GM12878 (cell line): Measurements from ENCODE around the gene CERKL. TPM values are rescaled to one million over a fixed set of nuclear protein-coding genes. Genes with fewer than 3 reads are reported as not detected.

Experiments used
- ATAC-seq: fragments of 200-7000 bp; cut with Tn5 transposase; 3 replicates; pipeline ENCODE4 v1.9.1; 2020; ENCODE audit warnings: mild to moderate bottlenecking, moderate library complexity
- BruUV-seq: library from RNA; stranded (reverse); fragments of 400-500 nt; replicated peaks from 2 replicates; lab custom pipeline; 2021; lab: Mats Ljungman, UMichigan
- CTCF ChIA-PET: fragments of 300-600 bp; sonication (Branson Sonifier 250); formaldehyde crosslinking; extraction: SDS; loops from one replicate; lab custom pipeline; 2021; ENCODE audit warnings: inconsistent platforms; lab: Yijun Ruan, JAX
- POLR2A ChIA-PET: fragments of 350-600 bp; formaldehyde crosslinking; extraction: SDS; loops from one replicate; lab custom pipeline; 2021; ENCODE audit warnings: inconsistent platforms; lab: Charles Lee
- RAD21 ChIA-PET: fragments of 300-600 bp; sonication (Branson Sonifier 250); formaldehyde crosslinking; loops from one replicate; lab custom pipeline; 2023; ENCODE audit warnings: antibody characterized with exemption; ENCODE audit not compliant: unreplicated experiment; lab: Charles Lee
- SMC1A ChIA-PET: fragments of 300-600 bp; sonication (Branson Sonifier 250); formaldehyde crosslinking; loops from one replicate; lab custom pipeline; 2023; ENCODE audit not compliant: unreplicated experiment, uncharacterized antibody; lab: Charles Lee
- DNase-seq: peaks from one replicate; pipeline ENCODE4 v3.0.0-alpha.2; 2011; ENCODE audit warnings: low read depth, low spot score
- FAIRE-seq: peaks from 3 replicates; lab custom pipeline; 2011; peaks lifted over from hg19 to GRCh38; lab: Jason Lieb, UNC
- H2AFZ ChIP-seq: 2 replicates; pipeline ENCODE4 v1.6.0; 2011; ENCODE audit warnings: low read depth, low read length, control low read depth; ENCODE audit not compliant: control insufficient read depth
- H3K27ac ChIP-seq: 2 replicates; pipeline ENCODE4 v1.5.1; 2011; ENCODE audit warnings: control low read depth; ENCODE audit not compliant: control insufficient read depth, insufficient read depth
- H3K27me3 ChIP-seq, 2 experiments: replicated peaks in 1 of 2; 2 replicates each; pipeline versions ENCODE4 v1.6.0 to v1.6.1; 2011; ENCODE audit warnings: low read length in 1 of 2; ENCODE audit not compliant: control insufficient read depth in 2 of 2, insufficient read depth in 2 of 2
- H3K36me3 ChIP-seq, 2 experiments: 2 replicates each; pipeline ENCODE4 v1.5.1; 2011; ENCODE audit warnings: low read length in 1 of 2; ENCODE audit not compliant: control insufficient read depth in 2 of 2, insufficient read depth in 2 of 2
- H3K4me1 ChIP-seq: 2 replicates; pipeline ENCODE4 v1.6.1; 2011; ENCODE audit warnings: mild to moderate bottlenecking, low read length, moderate library complexity, mixed read lengths; ENCODE audit not compliant: control insufficient read depth, insufficient read depth
- H3K4me2 ChIP-seq: 2 replicates; pipeline ENCODE4 v1.6.0; 2011; ENCODE audit warnings: control low read depth; ENCODE audit not compliant: control insufficient read depth, insufficient read depth
- H3K4me3 ChIP-seq: fragments of 200-600 bp; sonication (generic); 2 replicates; pipeline ENCODE4 v1.5.1; 2016
- H3K79me2 ChIP-seq: 2 replicates; pipeline ENCODE4 v1.6.0; 2011; ENCODE audit warnings: low read length; ENCODE audit not compliant: control insufficient read depth, insufficient read depth
- H3K9ac ChIP-seq: 2 replicates; pipeline ENCODE4 v1.8.0; 2011; ENCODE audit warnings: low read length, control low read depth, mixed read lengths; ENCODE audit not compliant: control insufficient read depth, insufficient read depth
- H3K9me3 ChIP-seq: replicated peaks from 3 replicates; pipeline ENCODE4 v1.5.1; 2011; ENCODE audit warnings: mild to moderate bottlenecking, low read length; ENCODE audit not compliant: control insufficient read depth, insufficient read depth
- H4K20me1 ChIP-seq: 2 replicates; pipeline ENCODE4 v1.6.0; 2011; ENCODE audit not compliant: control insufficient read depth, insufficient read depth
- CBFB ChIP-seq: IDR thresholded peaks from 2 replicates; pipeline ENCODE4 v1.6.1; 2016; ENCODE audit warnings: antibody characterized with exemption, low read depth
- GATAD2B ChIP-seq: fragments of 450-650 bp; conservative IDR thresholded peaks from 2 replicates; pipeline ENCODE4 v1.6.1; 2017; ENCODE audit warnings: low read depth, mild to moderate bottlenecking, moderate library complexity
- MEF2B ChIP-seq: fragments of 450-650 bp; IDR thresholded peaks from 2 replicates; pipeline ENCODE4 v1.6.1; 2018; ENCODE audit warnings: mild to moderate bottlenecking, moderate library complexity; ENCODE audit not compliant: partially characterized antibody, poor library complexity, severe bottlenecking
- NR2C2 ChIP-seq: IDR thresholded peaks from 2 replicates; pipeline ENCODE4 v1.6.1; 2011; ENCODE audit warnings: borderline replicate concordance, low read depth; ENCODE audit not compliant: control insufficient read depth, insufficient read length
- PML ChIP-seq: IDR thresholded peaks from 2 replicates; pipeline ENCODE4 v1.6.1; 2012; ENCODE audit warnings: low read length, inconsistent platforms
- RAD51 ChIP-seq: fragments of 450-650 bp; IDR thresholded peaks from 2 replicates; pipeline ENCODE4 v1.6.1; 2016; ENCODE audit warnings: moderate library complexity, mild to moderate bottlenecking, inconsistent platforms
- RFX5 ChIP-seq: IDR thresholded peaks from 2 replicates; pipeline ENCODE4 v1.6.1; 2011; ENCODE audit warnings: low read depth, low read length, improper control_type of control experiment
- ZBED1 ChIP-seq: IDR thresholded peaks from 2 replicates; pipeline ENCODE4 v1.6.1; 2016; ENCODE audit warnings: borderline replicate concordance
- ZNF207 ChIP-seq: fragments of 450-650 bp; IDR thresholded peaks from 2 replicates; pipeline ENCODE4 v1.6.1; 2014; ENCODE audit warnings: antibody characterized with exemption, mild to moderate bottlenecking, borderline replicate concordance
- ZSCAN29 ChIP-seq: fragments of 450-650 bp; IDR thresholded peaks from 2 replicates; pipeline ENCODE4 v1.6.1; 2017; ENCODE audit warnings: mild to moderate bottlenecking, moderate library complexity
- WGBS: methylation state at CpG from one replicate; pipeline ENCODE4 v1.1.6; 2016; ENCODE audit warnings: low lambda C conversion rate; ENCODE audit not compliant: insufficient replicate concordance, insufficient coverage; ENCODE audit errors: missing lambda C conversion rate; 5-methylcytosine and 5-hydroxymethylcytosine counted together
- in situ Hi-C: fragments of 300-500 bp; cut with MboI; formaldehyde crosslinking; loops from 9 replicates; pipeline ENCODE4 v1.14.3; 2018; ENCODE audit warnings: mixed read lengths
- intact Hi-C: fragments of 100-400 bp; cut with micrococcal nuclease; formaldehyde crosslinking; loops from one replicate; pipeline ENCODE4 v1.14.2; 2022; ENCODE audit not compliant: unreplicated experiment
- polyA plus RNA-seq, 11 experiments: library from polyadenylated mRNA; depleted of rRNA in 4 of 11; unstranded in 6 of 11; stranded (reverse) in 5 of 11; fragments of >200 nt; fragmentation: Nextera tagmentation in 4 of 11; fragmentation: Illumina TruSeq in 1 of 11; extraction: Ambion mirVana in 4 of 11; extraction: Trizol in 1 of 11; gene quantifications; 1 replicate in 1 of 11; 2 replicates in 10 of 11; pipeline versions ENCODE4 v1.2.1 to v1.2.3, GENCODE V29; 2011 to 2016; ENCODE audit warnings: inconsistent platforms in 2 of 11, missing spikeins in 2 of 11, low read depth in 1 of 11
- total RNA-seq, 4 experiments: library from RNA; depleted of rRNA in 3 of 4; stranded (reverse); fragments of >200 nt in 3 of 4; fragmentation: Illumina TruSeq in 1 of 4; extraction: Trizol in 1 of 4; gene quantifications; 2 replicates each; pipeline versions ENCODE4 v1.2.1 to v1.2.3, GENCODE V29; 2013 to 2021
- TF ChIP-seq, protein P1 (sequence below): fragments of 450-650 bp; IDR thresholded peaks from 2 replicates; pipeline ENCODE4 v1.6.1; 2017; ENCODE audit warnings: borderline replicate concordance
- TF ChIP-seq, protein P2 (sequence below): fragments of 450-650 bp; IDR thresholded peaks from 2 replicates; pipeline ENCODE4 v1.6.1; 2014; ENCODE audit warnings: mild to moderate bottlenecking

Gene CERKL
- total and polyA plus RNA-seq, 10 of the 15 experiments (the other 5 are each of a cell fraction or from before 2014, with no cell fraction given), result 0.05 to 23.0 (median 6.0) TPM; not detected in 2

DNA sequence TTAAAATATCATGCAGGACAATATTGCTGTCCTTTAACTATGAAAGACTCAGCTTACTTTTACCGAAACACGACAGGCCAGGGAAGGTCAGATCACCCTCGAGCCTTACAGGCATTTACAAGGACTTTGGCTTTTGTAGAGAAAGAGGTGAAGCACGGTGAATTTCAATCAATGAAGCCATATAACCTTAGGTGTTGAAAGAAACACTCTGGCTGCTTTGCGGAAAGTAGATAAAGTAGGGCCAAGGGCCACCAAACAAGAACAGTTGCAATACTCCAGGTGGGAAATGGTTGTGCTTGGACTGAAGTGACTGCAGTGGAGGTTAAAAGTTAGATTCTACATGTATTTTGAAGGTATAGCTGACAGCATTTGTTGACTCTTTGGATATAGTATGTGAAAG, 80.5 kb downstream of the CERKL start (continued):
- TF ChIP-seq, protein P1, sequence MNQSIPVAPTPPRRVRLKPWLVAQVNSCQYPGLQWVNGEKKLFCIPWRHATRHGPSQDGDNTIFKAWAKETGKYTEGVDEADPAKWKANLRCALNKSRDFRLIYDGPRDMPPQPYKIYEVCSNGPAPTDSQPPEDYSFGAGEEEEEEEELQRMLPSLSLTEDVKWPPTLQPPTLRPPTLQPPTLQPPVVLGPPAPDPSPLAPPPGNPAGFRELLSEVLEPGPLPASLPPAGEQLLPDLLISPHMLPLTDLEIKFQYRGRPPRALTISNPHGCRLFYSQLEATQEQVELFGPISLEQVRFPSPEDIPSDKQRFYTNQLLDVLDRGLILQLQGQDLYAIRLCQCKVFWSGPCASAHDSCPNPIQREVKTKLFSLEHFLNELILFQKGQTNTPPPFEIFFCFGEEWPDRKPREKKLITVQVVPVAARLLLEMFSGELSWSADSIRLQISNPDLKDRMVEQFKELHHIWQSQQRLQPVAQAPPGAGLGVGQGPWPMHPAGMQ, result no peak

DNA sequence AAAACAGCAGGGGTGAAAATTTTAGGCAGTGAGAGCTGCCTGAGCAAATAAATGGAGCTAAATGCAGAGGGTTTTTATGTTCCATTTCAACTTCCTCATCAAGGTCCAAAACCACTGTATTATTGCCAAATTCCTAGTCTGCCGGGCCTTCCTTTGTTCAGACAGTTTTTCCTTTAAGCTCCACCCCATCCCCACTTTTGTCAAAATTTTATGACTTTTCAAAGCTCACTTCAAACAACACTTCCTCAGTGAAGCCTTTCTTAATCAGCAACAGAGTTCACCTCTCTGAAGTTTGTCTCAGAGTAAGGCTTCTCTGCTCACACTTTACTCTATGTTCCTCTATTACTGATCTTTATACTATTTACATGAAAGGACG, 81.3 kb downstream of the CERKL start:
- Histone ChIP-seq H3K9me3 (no peaks in the 10 kb centered on the region), H3K9ac (no peak overlapping the region), H4K20me1 (no peaks in the 10 kb centered on the region), H2AFZ (no peak overlapping the region), H3K4me3 (no peak overlapping the region), H3K4me1 (no peaks in the 10 kb centered on the region), H3K27ac (no peak overlapping the region), H3K36me3 (no peaks in the 10 kb centered on the region), H3K79me2 (no peaks in the 10 kb centered on the region), H3K4me2 (no peak overlapping the region), H3K27me3 (peaks cover 2 to 3% of the 10 kb centered on the region in 2 experiments; a peak in 2 of 4 replicates)
- SMC1A ChIA-PET, result interaction anchor here (0.8 to 11.5 kb wide), 15 partner anchors 8 to 328 kb away, joined by 3 to 337 read pairs (median 3); no protein-coding TSS in a partner anchor
- FAIRE-seq (no peak), ATAC-seq (no peak), DNase-seq (no peak)
- TF ChIP-seq NR2C2 (no peak), CBFB (no peak), ZNF207 (no peak), PML (no peak), RFX5 (no peak), ZBED1 (no peak), RAD51 (no peak), GATAD2B (no peak), ZSCAN29 (no peak), MEF2B (no peak)
- TF ChIP-seq, protein P2, sequence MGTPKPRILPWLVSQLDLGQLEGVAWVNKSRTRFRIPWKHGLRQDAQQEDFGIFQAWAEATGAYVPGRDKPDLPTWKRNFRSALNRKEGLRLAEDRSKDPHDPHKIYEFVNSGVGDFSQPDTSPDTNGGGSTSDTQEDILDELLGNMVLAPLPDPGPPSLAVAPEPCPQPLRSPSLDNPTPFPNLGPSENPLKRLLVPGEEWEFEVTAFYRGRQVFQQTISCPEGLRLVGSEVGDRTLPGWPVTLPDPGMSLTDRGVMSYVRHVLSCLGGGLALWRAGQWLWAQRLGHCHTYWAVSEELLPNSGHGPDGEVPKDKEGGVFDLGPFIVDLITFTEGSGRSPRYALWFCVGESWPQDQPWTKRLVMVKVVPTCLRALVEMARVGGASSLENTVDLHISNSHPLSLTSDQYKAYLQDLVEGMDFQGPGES, result no peak
- WGBS, result 33% methylated on average over 2 of the region's 2 CpGs
- intact Hi-C loops, result loop anchor here (10.0 kb wide), 1 partner anchor 471 kb away; no protein-coding TSS in a partner anchor
- in situ Hi-C loops, result loop anchor here (5.0 kb wide), 1 partner anchor 142 kb away; no protein-coding TSS in a partner anchor
- RAD21 ChIA-PET, result interaction anchor here (0.7 to 9.0 kb wide), 4 partner anchors 10 to 322 kb away, joined by 3 to 254 read pairs (median 38); no protein-coding TSS in a partner anchor
- no TSS peak for BruUV-seq
- POLR2A ChIA-PET, result interaction anchor here (1.1 kb wide), 1 partner anchor 11 kb away, joined by 3 read pairs; no protein-coding TSS in a partner anchor
- CTCF ChIA-PET, result interaction anchor here (0.6 to 10.3 kb wide), 8 partner anchors 14 to 471 kb away, joined by 3 to 359 read pairs (median 4); no protein-coding TSS in a partner anchor
